Measurements from ENCODE around the gene POU2AF3.

The POU2AF3 gene

GRCh38 chr11:111354601-111354891 lies 56.2 kb downstream of the POU2AF3 start:
- Histone ChIP-seq H3K36me3 (ENCODE audit: insufficient read depth, low read length) (no peaks in the 10 kb centered on the region), H3K27ac (ENCODE audit: low read depth, low read length) (no peak overlapping the region), H3K4me1 (ENCODE audit: control insufficient read depth, insufficient read depth, low read length, unreplicated experiment) (no peaks in the 10 kb centered on the region), H3K27me3 (ENCODE audit: insufficient read depth, low read length) (peaks cover 22% of the 10 kb centered on the region), H3K4me3 (ENCODE audit: low read depth, low read length) (no peak overlapping the region), H3K79me2 (ENCODE audit: control insufficient read depth, insufficient read depth, low read length, unreplicated experiment) (no peaks in the 10 kb centered on the region), H2AFZ (ENCODE audit: low read length, unreplicated experiment) (no peak overlapping the region)

GRCh38 chr11:111355101-111355500 lies 56.8 kb downstream of the POU2AF3 start:
- no peak overlapping the region for H2AFZ ChIP-seq (ENCODE audit: low read length, unreplicated experiment)
- no peaks in the 10 kb centered on the region for H3K36me3 ChIP-seq (ENCODE audit: insufficient read depth, low read length)
- peaks cover 22% of the 10 kb centered on the region for H3K27me3 ChIP-seq (ENCODE audit: insufficient read depth, low read length)
- no peaks in the 10 kb centered on the region for H3K79me2 ChIP-seq (ENCODE audit: control insufficient read depth, insufficient read depth, low read length, unreplicated experiment)
- no peaks in the 10 kb centered on the region for H3K4me1 ChIP-seq (ENCODE audit: control insufficient read depth, insufficient read depth, low read length, unreplicated experiment)
- no peak overlapping the region for H3K27ac ChIP-seq (ENCODE audit: low read depth, low read length)
- H3K4me3 ChIP-seq (ENCODE audit: low read depth, low read length) = no peak overlapping the region

- Histone ChIP-seq H3K27me3 (ENCODE audit: insufficient read depth, low read length) (peaks cover 13% of the 10 kb centered on the region), H3K79me2 (ENCODE audit: control insufficient read depth, insufficient read depth, low read length, unreplicated experiment) (no peaks in the 10 kb centered on the region), H3K4me1 (ENCODE audit: control insufficient read depth, insufficient read depth, low read length, unreplicated experiment) (no peaks in the 10 kb centered on the region), H3K27ac (ENCODE audit: low read depth, low read length) (no peak overlapping the region), H3K4me3 (ENCODE audit: low read depth, low read length) (no peak overlapping the region), H2AFZ (ENCODE audit: low read length, unreplicated experiment) (no peak overlapping the region), H3K36me3 (ENCODE audit: insufficient read depth, low read length) (no peaks in the 10 kb centered on the region)
These were observed 57.8 kb downstream of the POU2AF3 start for GRCh38 chr11:111355956-111356659.

GRCh38 chr11:111356660-111357048 lies 58.3 kb downstream of the POU2AF3 start:
- H3K4me3 ChIP-seq (ENCODE audit: low read depth, low read length) = no peak overlapping the region
- H3K27ac ChIP-seq (ENCODE audit: low read depth, low read length) = no peak overlapping the region
- H3K4me1 ChIP-seq (ENCODE audit: control insufficient read depth, insufficient read depth, low read length, unreplicated experiment) = no peaks in the 10 kb centered on the region
- peaks cover 7% of the 10 kb centered on the region for H3K27me3 ChIP-seq (ENCODE audit: insufficient read depth, low read length)
- H3K79me2 ChIP-seq (ENCODE audit: control insufficient read depth, insufficient read depth, low read length, unreplicated experiment) = no peaks in the 10 kb centered on the region
- H3K36me3 ChIP-seq (ENCODE audit: insufficient read depth, low read length) = no peaks in the 10 kb centered on the region
- no peak overlapping the region for H2AFZ ChIP-seq (ENCODE audit: low read length, unreplicated experiment)

- Histone ChIP-seq H3K27ac (ENCODE audit: low read depth, low read length) (no peak overlapping the region), H3K79me2 (ENCODE audit: control insufficient read depth, insufficient read depth, low read length, unreplicated experiment) (no peaks in the 10 kb centered on the region), H3K36me3 (ENCODE audit: insufficient read depth, low read length) (no peaks in the 10 kb centered on the region)
These were observed 59.0 kb downstream of the POU2AF3 start for GRCh38 chr11:111357150-111358037.

More at GRCh38 chr11:111357150-111358037, 59.0 kb downstream of the POU2AF3 start:
- H2AFZ ChIP-seq (ENCODE audit: low read length, unreplicated experiment) = no peak overlapping the region
- H3K27me3 ChIP-seq (ENCODE audit: insufficient read depth, low read length) = no peaks in the 10 kb centered on the region; the same call in 1 of the 2 replicates
- no peaks in the 10 kb centered on the region for H3K4me1 ChIP-seq (ENCODE audit: control insufficient read depth, insufficient read depth, low read length, unreplicated experiment)
- no peak overlapping the region for H3K4me3 ChIP-seq (ENCODE audit: low read depth, low read length)
